ENCODE measurements around the gene HECTD4.

DNA sequence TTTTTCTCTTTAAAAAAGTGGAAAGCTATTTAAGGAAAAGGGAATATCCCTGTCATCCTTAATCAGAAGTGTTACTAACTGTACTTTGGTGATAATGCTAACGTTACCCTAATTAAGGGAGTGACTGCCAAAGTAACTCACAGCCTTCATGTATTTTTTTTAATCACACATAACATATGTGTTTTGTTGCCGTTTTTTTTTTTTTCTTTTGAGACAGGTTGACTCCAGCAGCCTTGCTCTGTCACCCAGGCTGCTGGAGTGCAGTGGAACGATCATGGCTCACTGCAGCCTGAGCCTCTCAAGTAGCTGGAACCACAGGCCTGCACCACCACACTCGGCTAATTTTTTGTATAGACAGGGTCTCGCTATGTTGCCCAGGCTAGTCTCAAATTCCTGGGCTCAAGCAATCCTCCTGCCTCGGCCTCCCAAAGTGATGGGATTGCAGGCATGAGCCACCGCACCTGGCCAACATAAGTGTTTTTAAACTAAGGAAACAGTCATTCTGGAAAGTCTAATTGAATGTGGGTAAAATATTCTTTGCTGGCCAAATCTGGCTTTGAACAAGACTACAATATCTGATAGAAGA is 56.5 kb downstream of the HECTD4 start:
- TF ChIP-seq CTCF (conservative IDR thresholded peaks at IDR 0.05; ENCODE audit: low read depth in 2 of 2): no peak
- TF ChIP-seq JUNB (IDR thresholded peaks at IDR 0.05; ENCODE audit: unreplicated experiment): no peak
- no peak for TF ChIP-seq ZNF462 (CRISPR knock-in tag; IDR thresholded peaks at IDR 0.05)
- no peak for TF ChIP-seq EZH2 (IDR thresholded peaks at IDR 0.05; ENCODE audit: low read depth, unreplicated experiment)
- no peak for TF ChIP-seq EZH2phosphoT487 (IDR thresholded peaks at IDR 0.05; ENCODE audit: unreplicated experiment)
- TF ChIP-seq POLR2AphosphoS5 (IDR thresholded peaks at IDR 0.05; ENCODE audit: low read depth): no peak
- TF ChIP-seq, protein P1, sequence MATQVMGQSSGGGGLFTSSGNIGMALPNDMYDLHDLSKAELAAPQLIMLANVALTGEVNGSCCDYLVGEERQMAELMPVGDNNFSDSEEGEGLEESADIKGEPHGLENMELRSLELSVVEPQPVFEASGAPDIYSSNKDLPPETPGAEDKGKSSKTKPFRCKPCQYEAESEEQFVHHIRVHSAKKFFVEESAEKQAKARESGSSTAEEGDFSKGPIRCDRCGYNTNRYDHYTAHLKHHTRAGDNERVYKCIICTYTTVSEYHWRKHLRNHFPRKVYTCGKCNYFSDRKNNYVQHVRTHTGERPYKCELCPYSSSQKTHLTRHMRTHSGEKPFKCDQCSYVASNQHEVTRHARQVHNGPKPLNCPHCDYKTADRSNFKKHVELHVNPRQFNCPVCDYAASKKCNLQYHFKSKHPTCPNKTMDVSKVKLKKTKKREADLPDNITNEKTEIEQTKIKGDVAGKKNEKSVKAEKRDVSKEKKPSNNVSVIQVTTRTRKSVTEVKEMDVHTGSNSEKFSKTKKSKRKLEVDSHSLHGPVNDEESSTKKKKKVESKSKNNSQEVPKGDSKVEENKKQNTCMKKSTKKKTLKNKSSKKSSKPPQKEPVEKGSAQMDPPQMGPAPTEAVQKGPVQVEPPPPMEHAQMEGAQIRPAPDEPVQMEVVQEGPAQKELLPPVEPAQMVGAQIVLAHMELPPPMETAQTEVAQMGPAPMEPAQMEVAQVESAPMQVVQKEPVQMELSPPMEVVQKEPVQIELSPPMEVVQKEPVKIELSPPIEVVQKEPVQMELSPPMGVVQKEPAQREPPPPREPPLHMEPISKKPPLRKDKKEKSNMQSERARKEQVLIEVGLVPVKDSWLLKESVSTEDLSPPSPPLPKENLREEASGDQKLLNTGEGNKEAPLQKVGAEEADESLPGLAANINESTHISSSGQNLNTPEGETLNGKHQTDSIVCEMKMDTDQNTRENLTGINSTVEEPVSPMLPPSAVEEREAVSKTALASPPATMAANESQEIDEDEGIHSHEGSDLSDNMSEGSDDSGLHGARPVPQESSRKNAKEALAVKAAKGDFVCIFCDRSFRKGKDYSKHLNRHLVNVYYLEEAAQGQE (IDR thresholded peaks at IDR 0.05; ENCODE audit: unreplicated experiment): no peak

All from GM23338 (cell line).